ENCODE measurements around the gene DOCK8.

The DOCK8 gene

GRCh38 chr9:511861-512260, 297.2 kb downstream of the DOCK8 start:
- CTCF ChIA-PET, result no interaction called here
- POLR2A ChIA-PET, result no interaction called here

DNA sequence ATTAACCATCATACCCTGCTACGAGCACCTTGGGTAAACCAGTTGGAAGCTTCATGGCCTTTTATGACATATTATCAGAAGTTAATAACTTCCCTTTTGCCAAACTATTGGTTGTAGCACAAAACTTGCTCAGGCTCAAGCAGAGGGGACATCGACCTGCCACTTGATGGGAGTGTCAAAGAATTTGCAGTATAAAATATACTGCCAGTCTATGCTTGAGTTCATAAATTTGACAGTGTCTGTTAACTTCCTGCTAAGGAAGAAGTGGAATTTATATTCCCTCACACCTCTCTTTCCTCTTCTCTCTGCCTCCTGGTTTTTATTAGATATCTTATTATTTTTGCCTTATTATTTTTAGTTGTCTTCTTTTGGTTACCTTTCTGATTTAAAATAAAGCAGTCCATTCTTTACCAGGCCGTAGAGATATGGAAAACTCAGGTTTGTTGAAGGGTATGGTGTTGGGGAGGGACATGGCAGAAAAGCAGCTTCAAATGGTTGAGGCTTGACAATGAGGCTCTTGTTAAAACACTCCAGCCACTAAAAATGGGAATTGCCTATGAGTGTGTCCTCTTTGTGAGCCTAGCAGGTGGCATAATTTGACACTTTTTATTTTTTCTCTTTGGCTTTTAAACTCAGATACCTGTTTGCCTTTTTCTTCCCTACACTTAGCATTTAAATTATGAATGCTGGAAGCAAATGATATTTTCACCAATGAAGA, 298.0 kb downstream of the DOCK8 start:
- CTCF ChIA-PET, result interaction anchor here (0.6 kb wide), 1 partner anchor 26 kb away, joined by 4 read pairs; no protein-coding TSS in a partner anchor
- POLR2A ChIA-PET, result no interaction called here
- TF ChIP-seq L3MBTL2 (conservative IDR thresholded peaks at IDR 0.05) (no peak), ELF4 (IDR thresholded peaks at IDR 0.05) (no peak), SUZ12 (IDR thresholded peaks at IDR 0.05) (no peak)
- DNase-seq (ENCODE audit: extremely low spot score), result no peak

More at GRCh38 chr9:511861-512260, 297.2 kb downstream of the DOCK8 start:
- no peak for DNase-seq (ENCODE audit: extremely low spot score)
- TF ChIP-seq FOXM1 (IDR thresholded peaks at IDR 0.05; ENCODE audit: borderline replicate concordance) (no peak), ZNF384 (IDR thresholded peaks at IDR 0.05) (no peak), FOXA1 (IDR thresholded peaks at IDR 0.05) (no peak), LEF1 (IDR thresholded peaks at IDR 0.05; ENCODE audit: borderline replicate concordance) (no peak), SUZ12 (IDR thresholded peaks at IDR 0.05) (no peak), ARNT (IDR thresholded peaks at IDR 0.05) (no peak), L3MBTL2 (conservative IDR thresholded peaks at IDR 0.05) (no peak), ELF4 (IDR thresholded peaks at IDR 0.05) (no peak), BHLHE40 (IDR thresholded peaks at IDR 0.05; ENCODE audit: borderline replicate concordance) (no peak), FOXK2 (IDR thresholded peaks at IDR 0.05) (no peak), CTBP1 (IDR thresholded peaks at IDR 0.05; ENCODE audit: borderline replicate concordance) (no peak), NFRKB (IDR thresholded peaks at IDR 0.05) (no peak), TARDBP (IDR thresholded peaks at IDR 0.05) (no peak), SP1 (IDR thresholded peaks at IDR 0.05) (no peak), HDGF (IDR thresholded peaks at IDR 0.05; ENCODE audit: borderline replicate concordance) (no peak)
- TF ChIP-seq, protein P1, sequence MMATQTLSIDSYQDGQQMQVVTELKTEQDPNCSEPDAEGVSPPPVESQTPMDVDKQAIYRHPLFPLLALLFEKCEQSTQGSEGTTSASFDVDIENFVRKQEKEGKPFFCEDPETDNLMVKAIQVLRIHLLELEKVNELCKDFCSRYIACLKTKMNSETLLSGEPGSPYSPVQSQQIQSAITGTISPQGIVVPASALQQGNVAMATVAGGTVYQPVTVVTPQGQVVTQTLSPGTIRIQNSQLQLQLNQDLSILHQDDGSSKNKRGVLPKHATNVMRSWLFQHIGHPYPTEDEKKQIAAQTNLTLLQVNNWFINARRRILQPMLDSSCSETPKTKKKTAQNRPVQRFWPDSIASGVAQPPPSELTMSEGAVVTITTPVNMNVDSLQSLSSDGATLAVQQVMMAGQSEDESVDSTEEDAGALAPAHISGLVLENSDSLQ (IDR thresholded peaks at IDR 0.05), result no peak
